GOT3 (cell line): ENCODE results near the gene CKS1B.
"Not testable (repeated sequence)": the region's sequence is repeated elsewhere in the genome, so short reads cannot be mapped to it uniquely, and the experiment has no call there.

Experiments
- DNase-seq: peaks from one replicate; lab custom pipeline; 2025; ENCODE audit warnings: mixed read lengths; lab: John Stamatoyannopoulos, UW

The CKS1B gene

DNA sequence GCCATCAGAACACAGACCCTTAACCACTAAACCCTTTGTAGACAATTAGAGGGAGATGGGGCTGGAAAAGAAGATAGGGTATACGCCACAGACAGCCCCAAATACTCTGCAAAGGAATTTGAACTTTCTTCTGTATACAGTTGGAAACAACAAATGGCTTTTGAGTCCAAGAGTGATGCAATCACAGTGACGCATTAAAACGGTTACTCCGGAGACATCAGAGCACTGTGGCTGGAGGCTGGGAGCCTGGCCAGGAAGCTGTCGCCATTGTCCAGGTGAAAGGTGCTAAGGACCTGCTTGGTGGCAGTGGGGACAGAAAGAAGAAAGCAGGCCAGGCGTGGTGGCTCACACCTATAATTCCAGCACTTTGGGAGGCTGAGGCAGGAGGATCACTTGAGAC lies 12.8 kb downstream of the CKS1B start:
- DNase-seq: no peak

DNA sequence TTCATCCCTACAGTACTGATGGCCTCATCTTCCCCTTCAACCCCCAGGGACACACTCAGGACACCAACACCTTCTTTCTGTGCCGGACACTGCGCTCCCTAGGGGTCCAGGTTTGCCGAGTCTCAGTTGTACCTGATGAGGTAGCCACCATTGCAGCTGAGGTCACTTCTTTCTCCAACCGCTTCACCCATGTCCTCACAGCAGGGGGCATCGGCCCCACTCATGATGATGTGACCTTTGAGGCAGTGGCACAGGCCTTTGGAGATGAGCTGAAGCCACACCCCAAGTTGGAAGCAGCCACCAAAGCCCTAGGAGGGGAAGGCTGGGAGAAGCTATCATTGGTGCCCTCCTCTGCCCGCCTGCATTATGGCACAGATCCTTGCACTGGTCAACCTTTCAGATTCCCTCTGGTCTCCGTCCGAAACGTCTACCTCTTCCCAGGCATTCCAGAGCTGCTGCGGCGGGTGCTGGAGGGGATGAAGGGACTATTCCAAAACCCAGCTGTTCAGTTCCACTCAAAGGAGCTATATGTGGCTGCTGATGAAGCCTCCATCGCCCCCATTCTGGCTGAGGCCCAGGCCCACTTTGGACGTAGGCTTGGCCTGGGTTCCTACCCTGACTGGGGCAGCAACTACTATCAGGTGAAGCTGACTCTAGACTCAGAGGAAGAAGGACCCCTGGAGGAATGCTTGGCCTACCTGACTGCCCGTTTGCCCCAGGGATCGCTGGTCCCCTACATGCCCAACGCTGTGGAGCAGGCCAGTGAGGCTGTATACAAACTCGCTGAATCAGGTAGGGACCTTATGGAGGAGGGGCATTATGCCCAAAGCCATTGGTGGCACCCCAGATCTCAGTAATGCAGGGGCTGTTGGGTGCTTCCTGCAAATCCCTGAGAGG lies 13.8 kb downstream of the CKS1B start:
- DNase-seq: no peak

DNA sequence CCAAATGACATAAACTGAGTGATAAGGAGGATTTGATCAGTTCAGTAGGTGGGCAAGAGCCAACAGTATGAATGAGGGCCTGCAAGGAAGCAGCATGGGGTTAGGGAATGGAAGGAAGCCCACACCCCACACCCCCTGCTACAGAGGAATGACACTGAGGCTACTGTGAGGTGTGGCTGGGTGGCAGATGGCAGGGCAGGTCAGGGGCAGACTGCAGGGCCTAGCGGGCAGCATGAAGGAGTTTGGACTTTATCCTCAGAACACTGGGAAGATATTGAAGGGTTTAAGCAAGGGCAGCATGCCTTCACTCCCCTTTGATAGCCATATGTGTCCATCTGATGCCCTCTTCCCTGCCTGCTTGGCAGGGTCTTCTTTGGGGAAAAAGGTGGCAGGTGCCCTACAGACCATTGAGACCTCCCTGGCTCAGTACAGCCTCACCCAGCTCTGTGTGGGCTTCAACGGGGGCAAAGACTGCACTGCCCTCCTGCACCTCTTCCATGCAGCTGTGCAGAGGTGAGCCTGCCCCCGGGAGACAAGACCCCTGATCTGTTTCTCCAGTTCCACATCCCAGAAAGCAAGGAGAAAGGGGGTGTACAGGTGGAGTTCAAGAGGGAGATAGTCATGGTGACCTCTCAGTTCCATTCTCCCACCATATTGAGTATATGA lies 14.8 kb downstream of the CKS1B start:
- no peak for DNase-seq

GRCh38 chr1:154990276-154990675 lies 15.8 kb downstream of the CKS1B start:
- DNase-seq: no peak

DNA sequence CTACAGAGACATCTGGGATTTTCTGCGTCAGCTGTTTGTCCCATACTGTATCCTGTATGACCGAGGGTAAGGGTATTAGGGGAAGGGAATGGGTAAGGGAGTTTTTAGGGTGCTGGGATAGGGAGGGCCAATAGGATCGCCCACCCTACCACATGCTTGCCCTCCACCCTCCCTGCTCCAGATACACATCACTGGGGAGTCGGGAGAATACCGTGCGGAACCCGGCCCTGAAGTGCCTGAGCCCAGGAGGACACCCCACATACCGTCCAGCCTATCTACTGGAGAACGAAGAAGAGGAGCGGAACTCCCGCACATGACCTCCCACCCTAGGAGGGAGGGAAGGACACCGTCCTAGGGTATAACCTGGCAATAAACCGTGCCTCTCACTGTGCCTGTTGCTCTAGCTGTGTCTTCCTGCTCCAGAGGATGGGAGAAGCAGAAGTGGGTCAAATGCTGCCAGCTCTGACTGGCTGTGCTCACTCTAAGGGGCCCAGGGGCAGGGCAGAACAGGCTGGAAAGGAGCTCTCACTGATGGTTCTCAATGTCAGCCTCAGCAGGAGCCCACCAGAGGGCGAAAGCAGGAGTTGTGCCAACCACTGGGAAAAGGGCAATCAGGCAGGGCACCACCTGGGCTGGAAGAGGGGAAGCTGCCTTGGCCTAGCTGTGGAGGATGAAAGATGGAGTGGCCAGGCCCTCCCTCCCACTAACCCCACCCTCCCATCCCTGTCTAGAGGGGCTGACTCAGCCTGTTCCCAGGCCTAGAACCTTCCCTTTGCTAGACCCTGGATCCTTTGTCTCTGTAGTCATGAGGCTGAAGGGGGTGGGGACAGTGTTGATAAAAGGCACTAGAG lies 18.5 kb downstream of the CKS1B start:
- DNase-seq: no peak

- no peak for DNase-seq
Observed at GRCh38 chr1:154993572-154994268, 19.2 kb downstream of the CKS1B start, which contains the start of gene LENEP. TSS of gene LENEP (plus strand) at chr1:154993586. CDS start at chr1:154993608, 22 bp downstream.

- DNase-seq: no peak
Observed at GRCh38 chr1:154994269-154994587, 19.7 kb downstream of the CKS1B start.

GRCh38 chr1:154994591-154994990 lies 20.1 kb downstream of the CKS1B start:
- DNase-seq: no peak

- not testable (repeated sequence) for DNase-seq
Observed at GRCh38 chr1:154995301-154995983, 21.0 kb downstream of the CKS1B start.

DNA sequence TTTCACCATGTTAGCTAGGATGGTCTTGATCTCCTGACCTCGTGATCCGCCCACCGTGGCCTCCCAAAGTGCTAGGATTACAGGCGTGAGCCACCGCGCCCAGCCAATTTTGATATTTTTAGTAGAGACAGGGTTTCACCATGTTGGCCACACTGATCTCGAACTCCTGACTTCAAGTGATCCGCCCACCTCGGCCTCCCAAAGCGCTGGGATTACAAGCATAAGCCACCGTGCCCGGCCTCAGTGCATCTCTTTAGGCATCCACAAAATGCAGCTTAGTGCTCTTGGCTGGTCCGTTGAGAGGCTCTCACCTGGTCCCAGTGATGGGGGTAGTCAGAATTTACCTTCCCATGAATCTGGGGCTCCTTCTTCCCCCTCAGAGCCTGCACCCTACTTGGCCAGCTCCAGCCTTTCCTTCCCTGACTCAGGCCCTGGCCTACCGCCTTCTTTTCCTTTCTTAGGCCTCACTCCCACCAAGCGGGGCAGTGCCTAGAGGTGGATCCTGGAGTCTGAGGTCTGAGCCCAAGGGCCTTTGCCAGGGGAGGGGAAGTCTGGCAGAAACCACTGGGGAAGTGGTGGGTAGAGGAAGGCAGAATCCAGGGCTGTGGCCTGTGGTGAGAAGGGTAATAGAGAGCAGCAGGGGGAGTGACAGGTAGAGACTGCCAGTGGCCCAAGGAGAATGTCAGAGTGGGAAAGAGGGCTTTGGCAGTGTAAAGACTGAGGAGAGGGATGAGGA lies 22.7 kb downstream of the CKS1B start:
- DNase-seq: no peak

GRCh38 chr1:154998201-154998780 lies 23.8 kb downstream of the CKS1B start:
- DNase-seq: no peak

- no peak for DNase-seq
Observed at GRCh38 chr1:154998818-154999570, 24.5 kb downstream of the CKS1B start.

GRCh38 chr1:154999571-155000410 lies 25.3 kb downstream of the CKS1B start:
- no peak for DNase-seq

DNA sequence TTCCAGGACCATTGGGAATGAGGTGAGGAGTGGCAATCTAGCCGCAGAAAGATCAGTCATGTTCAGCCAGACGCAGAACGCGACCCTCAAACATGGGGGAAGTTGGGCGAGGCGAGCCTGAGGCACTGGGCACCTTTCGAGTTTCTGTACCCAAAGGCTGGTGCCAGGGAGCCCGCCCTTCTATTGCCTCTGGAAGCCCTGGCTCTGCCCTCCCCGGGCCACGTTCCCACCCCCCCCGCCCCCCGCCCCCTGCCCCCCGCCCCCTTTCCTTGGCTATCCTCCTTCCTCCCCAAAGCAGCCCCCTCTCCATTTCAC lies 25.9 kb downstream of the CKS1B start:
- no peak for DNase-seq

- peak; percentile 70 for DNase-seq
Observed at GRCh38 chr1:155000726-155001424, 26.4 kb downstream of the CKS1B start.

DNA sequence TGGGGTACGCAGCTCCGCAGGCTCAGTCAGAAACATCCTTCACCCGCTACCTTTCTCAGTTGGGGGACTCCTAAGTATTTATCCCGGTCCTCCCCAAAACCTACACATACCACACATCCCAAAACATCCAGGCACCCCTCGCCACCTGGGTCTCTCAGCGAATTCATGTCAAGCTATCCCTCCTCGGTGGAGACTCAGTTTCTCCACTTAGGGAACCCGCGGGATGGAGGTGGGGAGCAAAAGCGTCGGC lies 26.9 kb downstream of the CKS1B start:
- no peak for DNase-seq

DNA sequence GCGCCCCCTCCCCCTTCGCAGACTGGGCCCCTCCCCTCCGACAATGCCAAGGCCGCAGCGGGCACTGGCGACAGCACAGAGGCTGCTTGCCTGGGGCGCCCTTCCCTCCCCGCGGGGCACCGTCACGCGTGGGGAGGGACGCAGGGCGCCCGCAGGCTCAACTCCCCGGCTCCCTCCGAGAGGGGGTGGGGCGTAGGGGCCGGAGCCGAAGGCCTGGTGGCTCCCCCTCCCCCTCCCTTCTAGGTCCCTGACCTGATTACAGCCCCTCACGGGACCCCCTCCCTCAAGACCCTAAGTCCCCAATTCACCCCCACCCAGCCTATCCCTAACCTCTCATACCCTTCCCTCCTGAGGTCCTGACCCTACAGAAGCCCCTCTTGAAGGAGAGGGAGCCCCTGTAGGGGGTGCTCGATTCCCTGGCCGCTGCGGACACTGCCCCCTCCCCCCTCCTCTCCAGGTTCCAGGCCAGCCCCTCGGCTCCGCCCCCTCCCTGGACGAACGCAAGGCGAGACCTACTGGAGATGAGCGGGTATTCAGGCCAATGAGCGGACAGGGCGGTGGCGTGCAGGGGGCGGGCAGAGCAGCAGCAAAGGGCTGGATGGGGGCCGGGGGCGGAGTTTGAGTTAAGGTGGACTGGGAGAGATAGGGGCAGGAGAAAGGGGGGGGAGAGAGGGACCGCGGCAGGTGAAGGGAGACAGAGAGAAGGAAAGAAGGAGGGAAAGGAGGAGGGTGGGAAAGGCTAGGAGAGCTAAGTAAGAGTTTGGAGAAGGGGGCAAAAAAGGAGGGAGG lies 27.4 kb downstream of the CKS1B start:
- peak; percentile 94 for DNase-seq
